GM13977 (cell line): ENCODE data around the gene GTF2IRD2.
"Not testable (repeated sequence)": the region's sequence is repeated elsewhere in the genome, so short reads cannot be mapped to it uniquely, and the experiment has no call there.

Source experiments
- DNase-seq: peaks from one replicate; pipeline ENCODE4 v3.0.0; 2012; ENCODE audit warnings: low spot score
- in situ Hi-C: fragments of 300-500 bp; cut with MboI; formaldehyde crosslinking; loops from one replicate; pipeline ENCODE4 v1.12.0; 2022; ENCODE audit warnings: low sequenced_read_pairs, low pct_unique_long_range_greater_than_20kb, mixed read lengths, inconsistent platforms; ENCODE audit not compliant: unreplicated experiment

The GTF2IRD2 gene

DNA sequence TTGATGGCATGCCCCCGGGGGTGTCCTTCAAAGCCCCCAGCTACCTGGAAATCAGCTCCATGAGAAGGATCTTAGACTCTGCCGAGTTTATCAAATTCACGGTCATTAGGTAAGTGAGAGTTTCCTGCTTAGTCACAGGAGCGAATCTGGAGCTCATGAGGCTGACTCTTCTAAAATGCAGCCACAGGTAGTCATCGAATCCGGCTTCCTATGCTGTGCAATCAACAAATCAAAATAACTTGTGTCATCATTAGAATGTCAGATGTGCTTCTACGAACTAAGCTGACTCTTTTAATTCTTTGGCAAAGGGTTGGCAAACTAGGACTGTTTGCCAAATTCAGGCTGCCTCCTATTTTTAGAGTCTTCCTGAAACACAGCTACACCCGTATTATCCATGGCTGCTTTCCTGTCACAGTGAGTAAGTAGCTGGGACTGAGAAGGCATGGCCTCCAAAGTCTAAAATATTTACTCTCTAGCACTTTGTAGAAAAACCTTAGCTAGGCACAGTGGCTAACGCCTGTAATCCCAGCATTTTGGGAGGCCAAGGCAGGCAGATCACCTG lies 97.4 kb downstream of the GTF2IRD2 start:
- DNase-seq, in situ Hi-C loops: not testable (repeated sequence)
